CD4-positive, alpha-beta memory T cell (primary cell): ENCODE data around the gene TMEM150A. TPM values are rescaled to one million over a fixed set of nuclear protein-coding genes. Genes with fewer than 3 reads are reported as not detected.

Experiments
- CTCF ChIA-PET: fragments of 350-600 bp; sonication (Branson Sonifier 250); formaldehyde crosslinking; loops from one replicate; lab custom pipeline; 2021; ENCODE audit warnings: inconsistent platforms; ENCODE audit not compliant: partially characterized antibody; lab: Charles Lee
- POLR2A ChIA-PET: fragments of 350-600 bp; sonication (Branson Sonifier 250); formaldehyde crosslinking; loops from one replicate; lab custom pipeline; 2021; ENCODE audit not compliant: partially characterized antibody; lab: Charles Lee
- DNase-seq, 5 donors: peaks; one replicate each; pipeline versions ENCODE4 v3.0.0 to v3.0.0-alpha.2; 2020 to 2022; ENCODE audit warnings: mixed read lengths in 1 of 5
- H3K27ac ChIP-seq: one replicate; pipeline ENCODE4 v1.7.0; 2013; ENCODE audit warnings: low read depth, low read length
- H3K27me3 ChIP-seq: 2 replicates; pipeline ENCODE4 v1.7.0; 2013; ENCODE audit warnings: mild to moderate bottlenecking, low read length, moderate library complexity; ENCODE audit not compliant: insufficient read depth
- H3K36me3 ChIP-seq: 2 replicates; pipeline ENCODE4 v1.7.0; 2013; ENCODE audit warnings: mild to moderate bottlenecking, low read length, moderate library complexity; ENCODE audit not compliant: insufficient read depth
- H3K4me1 ChIP-seq: 2 replicates; pipeline ENCODE4 v1.7.0; 2013; ENCODE audit warnings: mild to moderate bottlenecking, low read length, moderate library complexity; ENCODE audit not compliant: insufficient read depth
- H3K4me3 ChIP-seq, 2 donors: one replicate each; pipeline ENCODE4 v1.7.0; 2013; ENCODE audit warnings: low read length in 2 of 2, mild to moderate bottlenecking in 1 of 2
- H3K9me3 ChIP-seq, 2 donors: one replicate each; pipeline ENCODE4 v1.7.0; 2013; ENCODE audit warnings: low read length in 2 of 2, control low read depth in 1 of 2; ENCODE audit not compliant: control insufficient read depth in 1 of 2
- H3K27ac Mint-ChIP-seq, 7 donors: one replicate each; pipeline ENCODE4 v1.8.0; 2020 to 2021; ENCODE audit warnings: mixed read lengths in 7 of 7, mild to moderate bottlenecking in 6 of 7, inconsistent platforms in 3 of 7, moderate library complexity in 3 of 7
- H3K27me3 Mint-ChIP-seq, 2 donors: one replicate each; pipeline ENCODE4 v1.8.0; 2020 to 2021; ENCODE audit warnings: mixed read lengths in 2 of 2
- H3K36me3 Mint-ChIP-seq, 2 donors: one replicate each; pipeline ENCODE4 v1.8.0; 2020 to 2021; ENCODE audit warnings: mixed read lengths in 2 of 2, inconsistent platforms in 1 of 2, mild to moderate bottlenecking in 1 of 2
- H3K4me1 Mint-ChIP-seq, 4 donors: one replicate each; pipeline ENCODE4 v1.8.0; 2020 to 2021; ENCODE audit warnings: mixed read lengths in 4 of 4, mild to moderate bottlenecking in 1 of 4
- H3K4me3 Mint-ChIP-seq, 8 donors: one replicate each; pipeline ENCODE4 v1.8.0; 2020 to 2021; ENCODE audit warnings: mixed read lengths in 8 of 8, mild to moderate bottlenecking in 7 of 8, moderate library complexity in 6 of 8, inconsistent platforms in 3 of 8
- H3K9me3 Mint-ChIP-seq, 8 donors: one replicate each; pipeline ENCODE4 v1.8.0; 2020 to 2021; ENCODE audit warnings: mixed read lengths in 8 of 8, mild to moderate bottlenecking in 5 of 8, inconsistent platforms in 3 of 8, moderate library complexity in 1 of 8
- intact Hi-C: fragments of 100-400 bp; cut with micrococcal nuclease; formaldehyde crosslinking; loops from one replicate; pipeline ENCODE4 v1.15.1; 2023
- polyA plus RNA-seq, 2 donors: library from polyadenylated mRNA; unstranded; fragments of 300-500 nt; fragmentation: Illumina TruSeq; gene quantifications; one replicate each; pipeline ENCODE4 v1.2.3, GENCODE V29; 2021
- total RNA-seq, 2 experiments: library from RNA; stranded (reverse); gene quantifications; one replicate each; pipeline ENCODE4 v1.2.3, GENCODE V29; 2021

The TMEM150A gene
- total and polyA plus RNA-seq, 4 experiments from 2014 or later: 13.3 to 17.9 (median 14.8) TPM

DNA sequence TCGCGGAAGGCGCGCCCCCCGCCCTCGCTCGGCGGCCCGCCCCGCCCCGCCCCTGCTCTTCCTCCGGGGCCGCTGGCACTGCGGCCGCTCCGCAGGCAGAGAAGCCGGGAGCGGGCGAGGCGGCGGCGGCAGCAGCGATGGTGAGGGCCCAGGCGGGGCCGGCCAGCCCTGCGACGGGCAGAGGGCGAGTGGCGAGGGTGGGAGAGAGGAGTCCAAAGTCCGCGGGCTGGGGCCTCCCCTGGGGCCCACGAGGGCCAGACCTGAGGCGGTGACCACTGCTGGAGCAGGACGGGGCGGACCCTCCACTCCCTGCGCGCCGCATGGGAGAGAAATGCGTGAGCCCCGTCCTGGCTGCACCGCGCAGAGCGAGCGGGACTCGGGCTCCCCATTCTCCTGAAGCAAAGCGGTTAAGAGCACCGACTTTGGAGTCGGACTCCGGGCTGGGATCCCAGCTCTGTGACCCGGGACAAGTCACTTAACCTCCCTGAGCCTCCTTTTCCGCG lies 18.1 kb downstream of the TMEM150A start, which contains the start of gene VAMP5:
Gene VAMP5, plus strand, starts transcription at position 78 of the 503 bp plus-strand sequence. Its CDS starts 60 bp downstream, at position 138.
- H3K36me3 Mint-ChIP-seq: peaks cover 22 to 23% of the 10 kb centered on the region in 2 donors
- H3K9me3 ChIP-seq: no peaks in the 10 kb centered on the region
- peaks cover 48% of the 10 kb centered on the region for H3K4me1 ChIP-seq
- H3K4me3 ChIP-seq: peak within 1 kb of the TSS; percentile 57 to 64
- no peaks in the 10 kb centered on the region for H3K27me3 Mint-ChIP-seq
- H3K27ac Mint-ChIP-seq: peak within 1 kb of the TSS; percentile 90 to 98 (median 95)
- peak within 1 kb of the TSS; percentile 89 to 98 (median 90) for H3K4me3 Mint-ChIP-seq
- peak in 3 of 5 donors; percentile 24 to 29 (median 26) for DNase-seq
- ChIA-PET CTCF (interaction anchor here (1.3 kb wide), 1 partner anchor 164 kb away, joined by 3 read pairs; no protein-coding TSS in a partner anchor), POLR2A (interaction anchor here (0.7 to 5.8 kb wide), 8 partner anchors 11 to 44 kb away, joined by 3 to 71 read pairs (median 14); partner anchors contain the start of genes C2orf68, GGCX, MAT2A and RNF181)
- peak within 1 kb of the TSS; percentile 80 for H3K27ac ChIP-seq
- intact Hi-C loops: loop anchor here (1.0 kb wide), 1 partner anchor 23 kb away; the partner anchor contains the start of gene GGCX
- H3K9me3 Mint-ChIP-seq: no peaks in the 10 kb centered on the region
- H3K4me1 Mint-ChIP-seq: peaks cover 39 to 75% (median 57%) of the 10 kb centered on the region in 4 donors
- H3K36me3 ChIP-seq: peaks cover 15% of the 10 kb centered on the region
- H3K27me3 ChIP-seq: no peaks in the 10 kb centered on the region

DNA sequence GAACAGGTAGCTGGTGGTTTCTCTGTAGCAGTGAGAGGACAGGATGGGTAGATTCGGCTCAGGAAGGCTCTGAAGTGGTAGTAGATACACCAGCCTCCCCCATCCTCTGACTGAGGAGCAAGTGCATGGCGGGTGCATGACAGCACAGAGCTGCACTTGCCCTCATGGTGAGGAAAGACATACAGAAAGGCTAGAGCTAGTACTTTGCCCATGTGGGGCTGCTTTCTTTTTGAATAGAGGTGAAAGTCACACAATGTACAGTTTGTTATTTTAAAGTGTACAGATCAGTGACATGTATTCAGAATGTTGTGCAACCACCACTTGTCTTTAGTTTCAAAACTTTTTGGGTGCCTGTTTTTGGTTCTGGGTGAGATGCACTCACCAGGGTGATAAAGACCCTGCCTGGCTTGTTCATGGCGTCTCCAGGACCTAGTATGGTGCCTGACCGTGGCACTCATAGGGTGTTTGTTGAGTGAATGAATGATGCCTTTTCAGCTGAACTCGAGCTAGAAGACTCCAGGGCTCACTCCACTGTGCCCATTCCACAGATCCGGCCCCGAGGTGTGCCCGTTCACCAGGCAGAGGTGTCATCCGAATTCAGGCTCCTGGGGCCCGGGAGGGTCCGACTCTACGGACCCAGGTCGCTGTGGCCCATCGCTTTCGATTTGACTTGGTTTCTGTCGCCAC lies 18.7 kb downstream of the TMEM150A start:
- Histone ChIP-seq H3K27me3 (no peaks in the 10 kb centered on the region), H3K4me1 (peaks cover 54% of the 10 kb centered on the region), H3K9me3 (no peaks in the 10 kb centered on the region), H3K4me3 (peak overlapping the region in 1 of 2 donors; percentile 57), H3K27ac (peak overlapping the region; percentile 80), H3K36me3 (peaks cover 15% of the 10 kb centered on the region)
- intact Hi-C loops: loop anchor here (1.0 kb wide), 1 partner anchor 23 kb away; the partner anchor contains the start of gene GGCX
- Mint-ChIP-seq H3K9me3 (no peaks in the 10 kb centered on the region), H3K4me3 (peak overlapping the region; percentile 84 to 94 (median 90)), H3K4me1 (peaks cover 44 to 79% (median 60%) of the 10 kb centered on the region in 4 donors), H3K36me3 (peaks cover 22 to 25% of the 10 kb centered on the region in 2 donors), H3K27me3 (no peaks in the 10 kb centered on the region), H3K27ac (peak overlapping the region; percentile 90 to 98 (median 95))
- peak in 4 of 5 donors; percentile 37 to 56 (median 50) for DNase-seq
- POLR2A ChIA-PET: interaction anchor here (0.7 to 5.8 kb wide), 9 partner anchors 12 to 44 kb away, joined by 3 to 71 read pairs (median 13); partner anchors contain the start of genes C2orf68, GGCX, MAT2A and RNF181
- CTCF ChIA-PET: interaction anchor here (1.1 kb wide), 1 partner anchor 11 kb away, joined by 6 read pairs; the partner anchor contains the start of gene RNF181

DNA sequence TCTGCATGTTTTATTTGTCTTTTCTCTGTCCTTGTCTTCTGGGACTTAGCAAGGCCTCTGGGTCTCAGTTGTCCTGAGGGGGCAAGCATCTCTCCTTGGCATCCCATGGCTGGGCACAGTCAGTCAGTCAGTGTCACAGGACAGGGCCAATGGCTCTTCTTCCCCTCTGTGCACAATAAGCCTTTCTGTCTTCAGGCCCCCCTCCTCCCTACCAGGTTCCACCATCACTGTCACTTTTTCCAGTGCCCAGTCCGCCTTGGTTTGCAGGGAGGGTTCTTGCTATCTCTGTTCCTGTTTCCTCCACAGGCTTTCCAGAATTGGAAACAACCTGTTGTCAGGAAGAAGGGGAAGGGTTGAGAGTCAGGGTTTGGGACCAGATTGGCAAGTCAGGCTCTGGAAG lies 20.0 kb downstream of the TMEM150A start:
- no peak for DNase-seq
- intact Hi-C loops: no loop called here
- Mint-ChIP-seq H3K9me3 (no peaks in the 10 kb centered on the region), H3K27me3 (no peaks in the 10 kb centered on the region), H3K4me3 (peak overlapping the region in 2 of 8 donors; percentile 44 to 60), H3K4me1 (peaks cover 43 to 82% (median 59%) of the 10 kb centered on the region in 4 donors), H3K36me3 (peaks cover 22 to 30% of the 10 kb centered on the region in 2 donors), H3K27ac (peak overlapping the region in 5 of 7 donors; percentile 47 to 91 (median 77))
- POLR2A ChIA-PET: interaction anchor here (0.6 to 4.1 kb wide), 4 partner anchors 16 to 51 kb away, joined by 3 to 28 read pairs (median 10); partner anchors contain the start of genes GGCX and MAT2A
- Histone ChIP-seq H3K4me3 (no peak overlapping the region), H3K36me3 (peaks cover 15% of the 10 kb centered on the region), H3K27ac (peak overlapping the region; percentile 80), H3K9me3 (no peaks in the 10 kb centered on the region), H3K4me1 (peaks cover 54% of the 10 kb centered on the region), H3K27me3 (no peaks in the 10 kb centered on the region)
- CTCF ChIA-PET: interaction anchor here (1.0 kb wide), 1 partner anchor 55 kb away, joined by 3 read pairs; no protein-coding TSS in a partner anchor

DNA sequence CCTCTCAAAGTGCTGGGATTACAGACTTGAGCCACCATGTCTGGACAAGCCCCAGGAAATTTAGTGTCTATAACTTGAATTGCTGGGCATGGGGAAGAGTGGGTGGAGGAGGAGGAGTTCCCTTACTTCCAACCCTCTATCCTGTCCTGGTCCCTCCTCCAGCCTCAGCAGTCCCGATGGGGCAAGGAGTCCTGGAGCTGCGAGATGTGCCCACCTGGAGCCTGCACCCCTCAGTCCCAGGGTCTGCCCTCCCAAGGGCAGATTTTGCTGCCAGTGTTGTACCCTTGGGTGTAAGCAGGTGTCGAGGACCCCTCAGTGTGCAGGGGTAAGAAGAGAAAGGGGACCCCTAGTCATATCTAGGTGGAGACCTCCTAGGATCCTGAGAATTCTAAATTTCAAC lies 22.3 kb downstream of the TMEM150A start:
- POLR2A ChIA-PET: interaction anchor here (1.2 to 5.7 kb wide), 6 partner anchors 13 to 253 kb away, joined by 4 to 50 read pairs (median 8); partner anchors contain the start of genes C2orf68, MAT2A, RNF181 and TGOLN2
- Histone ChIP-seq H3K4me1 (peaks cover 48% of the 10 kb centered on the region), H3K27ac (no peak overlapping the region), H3K9me3 (no peaks in the 10 kb centered on the region), H3K36me3 (peaks cover 15% of the 10 kb centered on the region), H3K27me3 (no peaks in the 10 kb centered on the region), H3K4me3 (no peak overlapping the region)
- H3K9me3 Mint-ChIP-seq: no peaks in the 10 kb centered on the region
- peaks cover 33 to 69% (median 53%) of the 10 kb centered on the region in 4 donors for H3K4me1 Mint-ChIP-seq
- no peaks in the 10 kb centered on the region for H3K27me3 Mint-ChIP-seq
- DNase-seq: no peak
- intact Hi-C loops: no loop called here
- peaks cover 22 to 30% of the 10 kb centered on the region in 2 donors for H3K36me3 Mint-ChIP-seq
- peak overlapping the region in 4 of 8 donors; percentile 40 to 64 (median 41) for H3K4me3 Mint-ChIP-seq
- peak overlapping the region in 3 of 7 donors; percentile 42 to 72 (median 64) for H3K27ac Mint-ChIP-seq
- CTCF ChIA-PET: interaction anchor here (0.7 kb wide), 1 partner anchor 28 kb away, joined by 3 read pairs; no protein-coding TSS in a partner anchor

DNA sequence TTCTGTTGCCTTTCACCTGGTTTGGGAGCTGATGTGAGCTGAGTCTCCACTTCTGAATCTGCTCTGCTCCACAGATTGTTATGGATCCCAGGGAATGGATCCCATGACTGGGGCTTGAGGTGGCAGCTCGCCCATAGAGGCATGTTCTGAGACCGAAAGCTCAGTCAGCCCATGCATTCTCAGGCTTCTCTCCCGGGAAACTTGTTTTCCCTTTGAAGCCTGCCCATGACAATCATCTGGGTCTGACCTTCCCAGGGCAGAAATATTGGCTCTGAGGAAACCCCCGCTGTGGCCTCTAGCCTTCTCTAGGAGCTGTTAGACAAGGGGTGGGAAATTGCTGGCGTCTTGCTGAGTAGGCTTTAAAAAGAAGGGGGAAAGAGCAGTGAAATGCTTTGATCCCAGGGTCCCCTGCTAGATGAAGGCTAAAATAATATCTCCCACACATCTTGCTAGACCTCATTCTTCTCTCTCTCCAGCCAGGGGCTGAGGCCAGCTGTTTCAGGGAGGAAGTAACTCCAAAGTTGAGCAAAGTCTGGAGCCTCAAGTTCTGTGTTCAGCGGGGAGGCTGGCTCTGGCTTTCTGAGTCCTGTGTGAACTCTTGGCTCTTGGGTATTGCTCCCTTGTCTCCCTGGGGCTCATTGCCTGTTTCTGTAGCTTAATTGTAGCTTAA lies 23.1 kb downstream of the TMEM150A start:
- Mint-ChIP-seq H3K27ac (peak overlapping the region; percentile 86 to 98 (median 95)), H3K4me3 (peak overlapping the region; percentile 90 to 98 (median 96)), H3K36me3 (peaks cover 22 to 29% of the 10 kb centered on the region in 2 donors), H3K9me3 (no peaks in the 10 kb centered on the region), H3K27me3 (no peaks in the 10 kb centered on the region), H3K4me1 (peaks cover 26 to 63% (median 47%) of the 10 kb centered on the region in 4 donors)
- no peaks in the 10 kb centered on the region for H3K27me3 ChIP-seq
- intact Hi-C loops: loop anchor here (2.0 kb wide), 1 partner anchor 23 kb away; the partner anchor contains the start of gene TMEM150A
- no peak for DNase-seq
- peaks cover 41% of the 10 kb centered on the region for H3K4me1 ChIP-seq
- H3K9me3 ChIP-seq: no peaks in the 10 kb centered on the region
- CTCF ChIA-PET: interaction anchor here (1.2 to 3.0 kb wide), 2 partner anchors 23 to 160 kb away, joined by 5 to 8 read pairs; no protein-coding TSS in a partner anchor
- H3K27ac ChIP-seq: peak overlapping the region; percentile 76
- H3K4me3 ChIP-seq: peak overlapping the region; percentile 62 to 86
- peaks cover 15% of the 10 kb centered on the region for H3K36me3 ChIP-seq
- POLR2A ChIA-PET: interaction anchor here (1.0 to 5.7 kb wide), 9 partner anchors 12 to 252 kb away, joined by 4 to 50 read pairs (median 6); partner anchors contain the start of genes C2orf68, MAT2A, RNF181 and TGOLN2
